GM12873 (cell line): Measurements from ENCODE around the gene JPT1.

Source experiments
- TF ChIP-seq, protein P1 (sequence below): IDR thresholded peaks from 2 replicates; pipeline ENCODE4 v1.5.1; 2012; ENCODE audit warnings: low read depth, mild to moderate bottlenecking, moderate library complexity, low read length, control low read depth; ENCODE audit not compliant: insufficient read depth; ENCODE audit errors: missing control alignments

JPT1 gene

DNA sequence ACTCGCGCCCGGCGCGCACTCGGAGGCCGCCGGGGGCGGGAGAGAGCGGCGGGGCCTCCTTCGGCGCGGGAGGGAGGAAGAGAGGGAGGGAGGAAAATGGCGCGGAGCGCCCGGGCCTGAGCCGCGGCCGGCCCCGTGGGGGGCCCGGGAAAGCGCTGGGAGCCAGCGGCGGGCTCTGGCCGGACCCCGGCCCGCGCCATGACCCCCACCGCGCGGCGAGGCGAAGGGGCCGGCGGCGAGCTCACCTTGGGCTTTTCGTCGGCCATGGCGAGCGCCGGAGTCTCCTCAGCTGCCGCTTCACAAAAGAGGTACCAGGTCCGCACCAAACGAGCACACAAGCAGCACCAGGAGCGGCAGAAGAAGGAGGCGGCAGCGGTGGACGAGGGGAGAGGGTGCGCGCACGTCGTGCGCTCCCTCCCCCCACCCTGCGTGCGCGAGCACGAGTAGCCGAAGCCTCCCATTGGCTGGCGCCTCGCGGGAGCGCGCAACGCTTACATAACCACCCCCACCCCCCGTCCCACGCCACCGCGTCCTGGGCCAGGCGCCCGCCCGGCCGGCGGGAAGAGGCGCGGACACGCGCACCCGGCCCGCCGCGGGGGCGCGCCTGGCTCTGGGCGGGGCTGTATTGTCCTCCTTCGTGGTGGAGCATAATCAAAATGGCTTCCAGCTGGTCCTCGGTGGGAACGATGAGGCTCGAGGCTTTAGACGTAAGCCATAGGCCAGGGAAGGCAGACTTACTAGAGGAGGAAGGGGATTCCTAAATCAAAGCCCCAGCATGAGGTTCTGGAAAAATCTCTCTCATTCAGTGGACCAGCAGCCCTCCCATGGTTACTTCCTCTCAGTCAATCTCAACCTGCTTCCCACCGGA lies 28.5 kb upstream of the JPT1 start, which contains the start of gene SUMO2:
Gene SUMO2, minus strand, starts transcription at position 391 of the 868 bp plus-strand sequence. Its CDS starts 125 bp downstream, at position 266.
- TF ChIP-seq, protein P1, sequence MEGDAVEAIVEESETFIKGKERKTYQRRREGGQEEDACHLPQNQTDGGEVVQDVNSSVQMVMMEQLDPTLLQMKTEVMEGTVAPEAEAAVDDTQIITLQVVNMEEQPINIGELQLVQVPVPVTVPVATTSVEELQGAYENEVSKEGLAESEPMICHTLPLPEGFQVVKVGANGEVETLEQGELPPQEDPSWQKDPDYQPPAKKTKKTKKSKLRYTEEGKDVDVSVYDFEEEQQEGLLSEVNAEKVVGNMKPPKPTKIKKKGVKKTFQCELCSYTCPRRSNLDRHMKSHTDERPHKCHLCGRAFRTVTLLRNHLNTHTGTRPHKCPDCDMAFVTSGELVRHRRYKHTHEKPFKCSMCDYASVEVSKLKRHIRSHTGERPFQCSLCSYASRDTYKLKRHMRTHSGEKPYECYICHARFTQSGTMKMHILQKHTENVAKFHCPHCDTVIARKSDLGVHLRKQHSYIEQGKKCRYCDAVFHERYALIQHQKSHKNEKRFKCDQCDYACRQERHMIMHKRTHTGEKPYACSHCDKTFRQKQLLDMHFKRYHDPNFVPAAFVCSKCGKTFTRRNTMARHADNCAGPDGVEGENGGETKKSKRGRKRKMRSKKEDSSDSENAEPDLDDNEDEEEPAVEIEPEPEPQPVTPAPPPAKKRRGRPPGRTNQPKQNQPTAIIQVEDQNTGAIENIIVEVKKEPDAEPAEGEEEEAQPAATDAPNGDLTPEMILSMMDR = peak; percentile 42

DNA sequence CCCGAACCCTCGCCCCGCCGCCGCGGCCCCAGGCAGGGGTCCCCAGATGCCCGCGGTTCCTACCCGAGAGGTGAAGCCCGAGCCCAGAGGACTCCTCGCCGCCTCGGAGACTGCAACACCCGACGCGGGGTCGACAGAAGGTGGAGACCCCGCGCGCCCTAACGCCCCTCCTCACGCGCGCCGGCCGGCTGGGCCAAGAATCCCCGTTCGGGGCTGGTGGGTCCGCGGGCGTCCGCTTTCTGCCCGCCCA lies 27.9 kb upstream of the JPT1 start:
- TF ChIP-seq, protein P1 = no peak

DNA sequence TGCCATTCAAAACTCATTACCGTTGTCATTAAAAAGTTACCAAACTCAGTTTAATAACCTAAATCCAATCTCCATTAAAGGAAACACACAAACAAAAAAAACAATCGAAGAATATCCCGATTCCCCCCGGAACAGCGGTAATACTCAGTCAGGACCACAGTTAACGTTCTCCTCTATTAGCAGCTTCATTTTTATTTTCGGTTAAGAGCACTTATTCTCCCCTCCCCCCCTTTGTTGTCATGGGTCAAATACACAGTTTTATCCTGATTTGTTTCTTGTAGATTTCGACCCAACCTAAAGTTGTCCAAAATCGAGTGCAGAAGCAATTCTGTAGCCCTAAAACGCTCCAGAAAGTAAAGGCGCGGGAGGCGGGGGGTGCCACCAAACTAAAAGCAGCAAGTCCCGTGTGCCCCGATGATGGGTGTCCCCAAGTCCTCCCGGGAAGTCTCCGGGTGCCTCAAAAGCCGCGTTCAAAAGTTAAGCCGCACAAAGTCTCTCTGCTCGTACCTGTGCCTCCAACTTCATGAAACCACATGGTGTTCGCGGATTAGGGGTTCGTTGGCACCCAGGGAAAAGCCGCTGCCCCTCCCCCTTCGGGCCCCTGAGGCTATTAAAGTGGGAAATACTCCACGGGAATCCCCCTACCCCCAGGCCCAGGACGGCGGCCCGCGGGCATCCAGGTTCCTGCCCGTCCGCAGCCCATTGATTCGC lies 27.5 kb upstream of the JPT1 start:
- TF ChIP-seq, protein P1 = no peak

DNA sequence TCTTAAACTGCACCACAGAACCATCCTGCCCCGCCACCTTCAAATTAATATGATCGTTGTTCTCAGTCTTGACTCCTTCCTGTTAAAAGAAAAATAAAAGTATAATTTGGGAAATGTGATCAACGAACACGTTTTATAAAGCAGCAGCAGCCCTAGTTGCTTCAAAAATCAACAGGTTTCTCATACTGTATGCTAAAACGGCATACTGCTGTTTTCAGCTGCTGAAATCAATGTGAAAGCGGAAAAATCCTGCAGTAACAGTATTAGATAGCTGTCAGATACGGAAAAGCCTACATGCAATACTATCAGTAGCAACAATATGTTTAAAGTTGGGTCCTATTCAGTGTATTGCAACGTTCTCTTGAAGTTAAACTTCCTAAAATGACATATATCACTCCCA lies 26.8 kb upstream of the JPT1 start:
- TF ChIP-seq, protein P1 = no peak

DNA sequence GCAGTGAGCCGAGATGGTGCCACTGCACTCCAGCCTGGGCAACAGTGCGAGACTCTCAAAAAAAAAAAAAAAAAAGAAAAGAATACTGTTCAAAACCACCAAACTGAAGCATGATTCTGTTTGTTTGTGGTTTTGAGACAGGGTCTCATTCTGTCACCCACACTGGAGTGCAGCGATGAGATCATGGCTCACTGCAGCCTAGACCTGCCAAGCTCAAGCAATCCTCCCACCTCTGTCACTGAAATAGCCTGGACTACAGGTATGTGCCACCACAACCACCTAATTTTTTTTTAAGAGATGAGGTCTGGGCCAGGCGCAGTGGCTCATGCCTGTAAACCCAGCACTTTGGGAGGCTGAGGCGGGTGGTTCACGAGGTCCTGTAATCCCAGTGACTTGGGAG lies 24.1 kb upstream of the JPT1 start:
- TF ChIP-seq, protein P1 = no peak

DNA sequence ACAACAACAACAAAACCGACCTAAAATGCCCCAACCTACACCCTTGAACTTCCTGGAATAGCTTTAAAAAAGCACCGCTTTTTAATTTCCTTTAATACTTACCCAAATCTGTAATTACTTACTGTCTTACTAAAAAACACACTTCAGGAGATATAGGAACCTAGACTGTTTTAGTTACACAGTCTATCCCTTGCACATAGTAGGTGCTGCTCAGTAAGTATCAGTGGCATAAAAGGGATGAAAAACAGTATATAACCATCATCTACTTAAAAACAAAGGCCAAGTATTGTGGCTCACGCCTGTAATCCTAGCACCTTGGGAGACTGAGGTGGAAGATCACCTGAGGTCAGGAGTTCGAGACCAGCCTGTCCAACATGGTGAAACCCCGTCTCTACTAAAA lies 22.3 kb upstream of the JPT1 start:
- TF ChIP-seq, protein P1 = no peak

DNA sequence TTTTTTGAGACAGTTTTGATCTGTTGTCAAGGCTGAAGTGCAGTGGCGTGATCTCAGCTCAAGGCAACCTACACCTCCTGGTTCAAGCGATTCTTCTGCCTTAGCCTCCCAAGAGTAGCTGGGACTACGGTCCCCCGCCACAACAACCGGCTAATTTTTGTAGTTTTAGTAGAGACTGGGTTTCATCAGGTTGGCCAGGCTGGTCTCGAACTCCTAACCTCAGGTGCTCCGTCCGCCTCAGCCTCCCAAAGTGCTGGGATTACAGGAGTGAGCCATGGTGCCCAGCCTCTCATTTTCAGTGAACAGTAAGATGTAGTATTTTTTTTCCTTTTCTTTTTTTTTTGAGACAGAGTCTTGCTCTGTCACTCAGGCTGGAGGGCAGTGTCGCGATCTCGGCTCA lies 20.7 kb upstream of the JPT1 start:
- TF ChIP-seq, protein P1 = no peak
